ENCODE measurements around the gene SRSF7. TPM values are rescaled to one million over a fixed set of nuclear protein-coding genes. Genes with fewer than 3 reads are reported as not detected.

Gene SRSF7
- total RNA-seq, 1 experiment from 2014 or later, result 275 TPM

- intact Hi-C loops (cut with micrococcal nuclease), result no loop called here
- BruUV-seq (replicated peaks), result no TSS peak
- H3K4me1 Mint-ChIP-seq (ENCODE audit: insufficient read depth, unreplicated experiment), result peaks cover 5% of the 10 kb centered on the region
- peaks cover 8% of the 10 kb centered on the region for H3K9me3 Mint-ChIP-seq (ENCODE audit: unreplicated experiment)
- no peaks in the 10 kb centered on the region for H3K27me3 Mint-ChIP-seq (ENCODE audit: insufficient read depth, unreplicated experiment)
- ChIA-PET CTCF (interaction anchor here (0.6 to 2.9 kb wide), 3 partner anchors 31 to 173 kb away, joined by 3 to 20 read pairs (median 4); no protein-coding TSS in a partner anchor), POLR2A (interaction anchor here (1.5 kb wide), 1 partner anchor 15 kb away, joined by 8 read pairs; the partner anchor contains the start of gene SRSF7)
- no peak for DNase-seq (ENCODE audit: unreplicated experiment)
- TF ChIP-seq, protein P1, sequence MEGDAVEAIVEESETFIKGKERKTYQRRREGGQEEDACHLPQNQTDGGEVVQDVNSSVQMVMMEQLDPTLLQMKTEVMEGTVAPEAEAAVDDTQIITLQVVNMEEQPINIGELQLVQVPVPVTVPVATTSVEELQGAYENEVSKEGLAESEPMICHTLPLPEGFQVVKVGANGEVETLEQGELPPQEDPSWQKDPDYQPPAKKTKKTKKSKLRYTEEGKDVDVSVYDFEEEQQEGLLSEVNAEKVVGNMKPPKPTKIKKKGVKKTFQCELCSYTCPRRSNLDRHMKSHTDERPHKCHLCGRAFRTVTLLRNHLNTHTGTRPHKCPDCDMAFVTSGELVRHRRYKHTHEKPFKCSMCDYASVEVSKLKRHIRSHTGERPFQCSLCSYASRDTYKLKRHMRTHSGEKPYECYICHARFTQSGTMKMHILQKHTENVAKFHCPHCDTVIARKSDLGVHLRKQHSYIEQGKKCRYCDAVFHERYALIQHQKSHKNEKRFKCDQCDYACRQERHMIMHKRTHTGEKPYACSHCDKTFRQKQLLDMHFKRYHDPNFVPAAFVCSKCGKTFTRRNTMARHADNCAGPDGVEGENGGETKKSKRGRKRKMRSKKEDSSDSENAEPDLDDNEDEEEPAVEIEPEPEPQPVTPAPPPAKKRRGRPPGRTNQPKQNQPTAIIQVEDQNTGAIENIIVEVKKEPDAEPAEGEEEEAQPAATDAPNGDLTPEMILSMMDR (IDR thresholded peaks at IDR 0.05; ENCODE audit: unreplicated experiment), result no peak
- H3K27ac Mint-ChIP-seq (ENCODE audit: low read depth, unreplicated experiment), result no peak overlapping the region
- peaks cover 46% of the 10 kb centered on the region for H3K36me3 Mint-ChIP-seq (ENCODE audit: insufficient read depth, unreplicated experiment)
- no peak overlapping the region for H3K4me3 Mint-ChIP-seq (ENCODE audit: unreplicated experiment)
Measured at GRCh38 chr2:38735999-38736320, 15.2 kb downstream of the SRSF7 start.

GRCh38 chr2:38734299-38735058 lies 16.7 kb downstream of the SRSF7 start:
- H3K27ac Mint-ChIP-seq (ENCODE audit: low read depth, unreplicated experiment), result no peak overlapping the region
- H3K36me3 Mint-ChIP-seq (ENCODE audit: insufficient read depth, unreplicated experiment), result peaks cover 34% of the 10 kb centered on the region
- CTCF ChIA-PET, result interaction anchor here (0.5 to 2.9 kb wide), 12 partner anchors 9 to 418 kb away, joined by 3 to 20 read pairs (median 3); no protein-coding TSS in a partner anchor
- BruUV-seq (replicated peaks), result no TSS peak
- intact Hi-C loops (cut with micrococcal nuclease), result no loop called here
- no peak overlapping the region for H3K4me3 Mint-ChIP-seq (ENCODE audit: unreplicated experiment)
- H3K9me3 Mint-ChIP-seq (ENCODE audit: unreplicated experiment), result peaks cover 7% of the 10 kb centered on the region
- TF ChIP-seq, protein P1 (IDR thresholded peaks at IDR 0.05; ENCODE audit: unreplicated experiment), result no peak
- H3K4me1 Mint-ChIP-seq (ENCODE audit: insufficient read depth, unreplicated experiment), result peaks cover 5% of the 10 kb centered on the region
- H3K27me3 Mint-ChIP-seq (ENCODE audit: insufficient read depth, unreplicated experiment), result no peaks in the 10 kb centered on the region
- POLR2A ChIA-PET, result interaction anchor here (0.6 to 1.8 kb wide), 6 partner anchors 10 to 211 kb away, joined by 3 to 6 read pairs (median 4); partner anchors contain the start of gene HNRNPLL
- no peak for DNase-seq (ENCODE audit: unreplicated experiment)

DNA sequence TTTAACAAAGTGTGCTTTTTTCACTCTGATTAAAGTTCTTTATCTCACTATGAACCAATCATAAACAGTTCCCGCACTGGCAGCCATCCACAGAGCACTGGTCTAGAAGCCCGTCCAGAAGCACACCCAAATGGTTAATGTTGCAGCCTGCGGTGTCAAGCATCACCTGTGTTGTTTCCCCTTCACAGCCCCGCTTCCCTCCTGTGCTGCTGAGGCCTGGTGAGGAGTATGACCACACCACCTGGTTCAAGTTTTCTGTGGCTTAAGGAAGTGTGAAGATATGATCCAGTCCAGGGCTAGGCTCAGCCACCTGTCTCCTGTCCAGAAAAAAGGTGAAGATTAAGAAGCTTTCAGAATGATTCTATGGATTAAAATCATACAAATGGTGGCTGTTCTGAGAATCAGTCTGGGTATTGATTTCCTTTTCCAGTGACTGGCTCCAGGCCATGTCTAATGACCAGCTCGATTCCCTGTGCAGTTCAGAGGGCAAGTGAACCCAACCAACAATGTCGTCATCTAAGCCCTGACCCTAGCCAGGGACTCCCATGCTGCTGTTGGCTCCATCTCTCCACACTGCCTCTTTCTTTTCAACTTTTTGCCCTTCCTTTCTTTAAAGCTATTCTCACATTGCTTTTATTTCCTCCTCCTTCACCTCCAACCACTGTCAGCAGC lies 17.7 kb downstream of the SRSF7 start:
- Mint-ChIP-seq H3K9me3 (ENCODE audit: unreplicated experiment) (no peaks in the 10 kb centered on the region), H3K4me3 (ENCODE audit: unreplicated experiment) (no peak overlapping the region), H3K27ac (ENCODE audit: low read depth, unreplicated experiment) (no peak overlapping the region), H3K27me3 (ENCODE audit: insufficient read depth, unreplicated experiment) (no peaks in the 10 kb centered on the region), H3K4me1 (ENCODE audit: insufficient read depth, unreplicated experiment) (no peaks in the 10 kb centered on the region), H3K36me3 (ENCODE audit: insufficient read depth, unreplicated experiment) (peaks cover 23% of the 10 kb centered on the region)
- DNase-seq (ENCODE audit: unreplicated experiment), result no peak
- CTCF ChIA-PET, result interaction anchor here (0.6 to 2.9 kb wide), 12 partner anchors 13 to 417 kb away, joined by 3 to 20 read pairs (median 4); no protein-coding TSS in a partner anchor
- BruUV-seq (replicated peaks), result no TSS peak
- intact Hi-C loops (cut with micrococcal nuclease), result no loop called here
- TF ChIP-seq, protein P1 (IDR thresholded peaks at IDR 0.05; ENCODE audit: unreplicated experiment), result no peak
- POLR2A ChIA-PET, result interaction anchor here (0.6 to 1.8 kb wide), 2 partner anchors 132 to 140 kb away, joined by 4 to 6 read pairs; partner anchors contain the start of gene HNRNPLL

- ChIA-PET CTCF (interaction anchor here (0.5 to 2.4 kb wide), 8 partner anchors 10 to 218 kb away, joined by 3 to 16 read pairs (median 4); no protein-coding TSS in a partner anchor), POLR2A (interaction anchor here (0.8 to 1.2 kb wide), 3 partner anchors 11 to 147 kb away, joined by 3 to 4 read pairs (median 3); no protein-coding TSS in a partner anchor)
- peaks cover 14% of the 10 kb centered on the region for H3K36me3 Mint-ChIP-seq (ENCODE audit: insufficient read depth, unreplicated experiment)
- H3K27me3 Mint-ChIP-seq (ENCODE audit: insufficient read depth, unreplicated experiment), result no peaks in the 10 kb centered on the region
- H3K9me3 Mint-ChIP-seq (ENCODE audit: unreplicated experiment), result no peaks in the 10 kb centered on the region
- DNase-seq (ENCODE audit: unreplicated experiment), result no peak
- no peak overlapping the region for H3K4me3 Mint-ChIP-seq (ENCODE audit: unreplicated experiment)
- H3K4me1 Mint-ChIP-seq (ENCODE audit: insufficient read depth, unreplicated experiment), result no peaks in the 10 kb centered on the region
- no TSS peak for BruUV-seq (replicated peaks)
- TF ChIP-seq, protein P1 (IDR thresholded peaks at IDR 0.05; ENCODE audit: unreplicated experiment), result no peak
- intact Hi-C loops (cut with micrococcal nuclease), result no loop called here
- H3K27ac Mint-ChIP-seq (ENCODE audit: low read depth, unreplicated experiment), result no peak overlapping the region
Measured at GRCh38 chr2:38731684-38732221, 19.4 kb downstream of the SRSF7 start.
